GM18861 (cell line): ENCODE measurements around the gene TMEM37.

ENCODE experiments used
- ATAC-seq: cut with Tn5 transposase; IDR thresholded peaks from one replicate; pipeline ENCODE4 v1.9.1; 2021; ENCODE audit not compliant: unreplicated experiment

Gene TMEM37

GRCh38 chr2:119432851-119433522, 1.3 kb downstream of the TMEM37 start:
- ATAC-seq = no peak

- ATAC-seq = no peak
These were observed 2.1 kb downstream of the TMEM37 start for GRCh38 chr2:119433636-119434327.

DNA sequence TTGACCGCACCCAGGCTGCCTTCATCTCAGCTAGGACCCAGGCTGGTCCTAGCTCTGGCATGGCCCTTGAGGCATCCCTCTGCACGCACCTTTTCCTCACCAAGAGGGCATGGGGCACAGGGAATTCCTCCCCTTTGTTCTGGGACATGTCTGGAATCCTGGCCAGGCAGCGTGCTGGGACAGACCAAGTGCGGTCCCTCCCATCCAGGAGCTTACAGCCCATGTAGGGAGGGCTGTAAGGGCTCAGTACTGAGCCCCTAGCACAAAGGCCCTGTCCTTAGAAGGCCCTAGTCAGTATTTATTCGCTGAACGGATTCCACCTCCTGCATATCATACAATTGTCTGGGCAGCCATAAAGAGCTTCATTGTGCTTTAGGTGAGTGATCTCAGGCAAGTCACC, 3.0 kb downstream of the TMEM37 start:
- no peak for ATAC-seq

DNA sequence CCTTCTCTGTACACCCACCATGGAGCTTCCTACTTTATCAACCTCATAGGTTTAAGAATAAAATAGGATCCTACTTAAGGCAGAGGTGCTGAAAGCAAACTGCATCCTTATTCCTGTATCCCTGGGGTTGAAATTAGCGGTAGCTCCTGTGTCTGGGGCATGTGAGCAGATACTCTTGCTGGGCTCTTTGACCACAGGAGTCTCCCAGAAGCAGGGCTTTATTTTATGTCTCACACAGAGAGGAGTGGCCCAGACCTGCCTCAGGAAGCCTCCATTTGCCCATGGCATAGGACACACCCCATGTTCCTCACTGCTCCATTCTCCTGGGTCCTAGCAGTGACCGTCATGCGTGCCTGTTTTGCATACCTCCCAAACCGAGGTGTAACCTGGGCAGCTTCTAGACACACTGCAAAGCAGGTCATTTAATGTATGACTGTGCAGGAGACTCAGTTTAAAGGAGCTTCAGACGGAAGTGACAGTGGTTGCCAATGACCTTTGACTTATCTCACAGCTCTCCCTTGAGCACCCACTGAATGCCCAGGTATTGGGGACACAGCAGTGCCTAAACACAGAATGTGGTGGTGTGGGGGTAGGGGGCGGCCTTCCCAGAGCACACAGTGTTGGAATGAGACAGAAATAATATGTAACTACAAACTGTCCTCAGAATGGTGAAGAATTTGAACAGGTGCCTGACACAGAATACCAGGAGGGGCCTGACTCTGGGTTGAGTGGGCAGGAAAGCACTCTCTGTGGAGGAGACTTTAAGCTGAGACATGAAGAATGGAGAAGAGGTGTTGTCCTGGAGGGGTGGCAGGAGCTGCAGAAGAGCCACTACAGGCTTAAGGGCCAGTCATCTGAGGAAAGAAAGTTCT, 3.7 kb downstream of the TMEM37 start:
- no peak for ATAC-seq

DNA sequence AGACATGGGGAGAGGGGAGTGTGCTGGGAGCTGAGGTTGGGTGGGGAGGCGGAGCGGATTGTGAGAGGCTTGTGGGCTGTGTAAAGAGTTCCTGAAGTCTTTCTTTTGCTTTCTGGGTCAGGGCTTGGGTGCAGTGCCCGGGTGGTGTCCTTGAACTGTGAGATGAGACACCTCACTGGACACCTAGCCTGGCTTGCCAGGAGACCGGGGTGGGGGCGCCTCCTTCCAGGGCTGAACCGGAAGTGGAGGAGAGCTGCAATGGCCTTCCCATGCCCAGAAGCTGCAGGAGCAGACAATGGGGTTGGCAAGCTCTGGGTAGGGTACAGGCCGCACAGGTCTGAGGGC, 4.3 kb downstream of the TMEM37 start:
- no peak for ATAC-seq

DNA sequence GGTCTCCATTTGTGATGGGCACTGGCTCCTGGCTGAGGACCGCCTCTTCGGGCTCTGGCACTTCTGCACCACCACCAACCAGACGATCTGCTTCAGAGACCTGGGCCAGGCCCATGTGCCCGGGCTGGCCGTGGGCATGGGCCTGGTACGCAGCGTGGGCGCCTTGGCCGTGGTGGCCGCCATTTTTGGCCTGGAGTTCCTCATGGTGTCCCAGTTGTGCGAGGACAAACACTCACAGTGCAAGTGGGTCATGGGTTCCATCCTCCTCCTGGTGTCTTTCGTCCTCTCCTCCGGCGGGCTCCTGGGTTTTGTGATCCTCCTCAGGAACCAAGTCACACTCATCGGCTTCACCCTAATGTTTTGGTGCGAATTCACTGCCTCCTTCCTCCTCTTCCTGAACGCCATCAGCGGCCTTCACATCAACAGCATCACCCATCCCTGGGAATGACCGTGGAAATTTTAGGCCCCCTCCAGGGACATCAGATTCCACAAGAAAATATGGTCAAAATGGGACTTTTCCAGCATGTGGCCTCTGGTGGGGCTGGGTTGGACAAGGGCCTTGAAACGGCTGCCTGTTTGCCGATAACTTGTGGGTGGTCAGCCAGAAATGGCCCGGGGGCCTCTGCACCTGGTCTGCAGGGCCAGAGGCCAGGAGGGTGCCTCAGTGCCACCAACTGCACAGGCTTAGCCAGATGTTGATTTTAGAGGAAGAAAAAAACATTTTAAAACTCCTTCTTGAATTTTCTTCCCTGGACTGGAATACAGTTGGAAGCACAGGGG, 5.5 kb downstream of the TMEM37 start:
- no peak for ATAC-seq

DNA sequence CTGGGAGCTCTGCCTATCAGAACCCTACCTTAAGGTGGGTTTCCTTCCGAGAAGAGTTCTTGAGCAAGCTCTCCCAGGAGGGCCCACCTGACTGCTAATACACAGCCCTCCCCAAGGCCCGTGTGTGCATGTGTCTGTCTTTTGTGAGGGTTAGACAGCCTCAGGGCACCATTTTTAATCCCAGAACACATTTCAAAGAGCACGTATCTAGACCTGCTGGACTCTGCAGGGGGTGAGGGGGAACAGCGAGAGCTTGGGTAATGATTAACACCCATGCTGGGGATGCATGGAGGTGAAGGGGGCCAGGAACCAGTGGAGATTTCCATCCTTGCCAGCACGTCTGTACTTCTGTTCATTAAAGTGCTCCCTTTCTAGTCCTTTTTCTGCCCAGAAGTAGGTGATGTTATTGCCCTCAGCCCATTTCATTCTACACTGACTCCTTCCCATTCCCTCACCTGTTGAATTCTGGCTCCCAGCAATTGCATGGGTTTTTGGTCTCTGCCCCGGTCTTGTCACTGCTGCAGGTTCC, 6.5 kb downstream of the TMEM37 start:
- no peak for ATAC-seq

DNA sequence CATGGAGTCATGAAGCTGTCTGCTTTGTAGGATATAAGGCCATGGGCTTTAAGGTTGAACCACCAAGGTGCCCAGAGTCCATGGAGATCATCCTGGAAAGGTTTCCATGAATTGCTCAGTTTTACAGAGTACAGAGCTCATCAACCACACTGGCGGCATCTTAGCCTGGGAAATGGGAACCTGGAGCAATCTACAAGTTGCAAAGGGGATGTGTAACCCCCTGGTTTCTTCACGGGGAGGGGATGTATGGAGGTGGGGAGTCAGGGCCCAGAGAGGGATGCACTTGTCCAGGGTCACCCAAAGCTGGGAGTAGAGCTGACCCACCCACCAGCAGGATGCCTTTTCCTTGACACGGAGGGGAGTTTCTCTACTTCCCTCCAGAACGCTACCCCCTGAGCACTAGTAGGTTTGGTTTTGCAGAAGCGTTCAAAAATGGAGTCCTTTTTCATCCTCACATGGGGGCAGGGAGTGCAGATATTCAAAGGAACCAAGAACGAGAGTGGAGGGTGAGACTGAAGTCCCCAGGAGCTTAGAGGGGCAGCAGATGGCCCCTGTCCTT, 7.2 kb downstream of the TMEM37 start:
- no peak for ATAC-seq

GRCh38 chr2:119439574-119440500, 8.2 kb downstream of the TMEM37 start:
- no peak for ATAC-seq

DNA sequence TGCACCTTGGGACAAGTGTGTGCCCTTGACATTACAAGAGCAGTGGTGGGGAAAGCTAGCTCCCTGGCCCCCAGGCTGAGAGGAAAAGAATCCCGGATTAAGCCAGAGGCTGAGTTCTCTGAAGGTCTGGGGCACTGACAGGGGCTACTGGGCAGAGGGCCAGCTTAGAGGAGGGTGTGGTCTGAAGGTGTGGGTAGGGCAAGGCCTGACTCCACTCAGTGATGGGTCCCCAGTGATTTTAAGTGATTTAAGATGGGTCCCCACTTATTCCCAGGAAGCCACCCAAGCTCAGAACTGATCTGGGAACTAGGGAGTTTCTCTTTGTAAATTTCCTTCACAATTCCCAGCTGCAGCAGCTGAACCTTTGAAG, 8.8 kb downstream of the TMEM37 start:
- no peak for ATAC-seq

DNA sequence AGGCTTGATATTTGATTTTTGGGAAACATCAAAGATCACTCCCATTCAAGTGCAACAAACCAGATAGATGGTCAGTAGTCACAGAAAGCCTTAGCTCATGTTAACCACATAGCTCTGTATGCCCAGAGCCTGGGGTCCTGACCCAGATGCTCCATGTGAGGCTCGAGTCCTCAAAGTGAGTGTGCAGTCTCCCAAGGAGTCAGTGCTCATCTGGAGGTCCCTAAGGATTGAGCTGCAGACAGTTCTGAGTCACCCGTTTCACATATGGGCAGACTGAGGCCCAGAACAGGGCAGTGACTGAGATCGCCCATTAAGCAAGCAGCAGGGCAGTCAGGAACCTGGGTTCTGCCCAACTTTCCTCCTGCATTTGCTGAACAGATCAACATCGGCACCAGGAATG, 9.2 kb downstream of the TMEM37 start:
- ATAC-seq = no peak

DNA sequence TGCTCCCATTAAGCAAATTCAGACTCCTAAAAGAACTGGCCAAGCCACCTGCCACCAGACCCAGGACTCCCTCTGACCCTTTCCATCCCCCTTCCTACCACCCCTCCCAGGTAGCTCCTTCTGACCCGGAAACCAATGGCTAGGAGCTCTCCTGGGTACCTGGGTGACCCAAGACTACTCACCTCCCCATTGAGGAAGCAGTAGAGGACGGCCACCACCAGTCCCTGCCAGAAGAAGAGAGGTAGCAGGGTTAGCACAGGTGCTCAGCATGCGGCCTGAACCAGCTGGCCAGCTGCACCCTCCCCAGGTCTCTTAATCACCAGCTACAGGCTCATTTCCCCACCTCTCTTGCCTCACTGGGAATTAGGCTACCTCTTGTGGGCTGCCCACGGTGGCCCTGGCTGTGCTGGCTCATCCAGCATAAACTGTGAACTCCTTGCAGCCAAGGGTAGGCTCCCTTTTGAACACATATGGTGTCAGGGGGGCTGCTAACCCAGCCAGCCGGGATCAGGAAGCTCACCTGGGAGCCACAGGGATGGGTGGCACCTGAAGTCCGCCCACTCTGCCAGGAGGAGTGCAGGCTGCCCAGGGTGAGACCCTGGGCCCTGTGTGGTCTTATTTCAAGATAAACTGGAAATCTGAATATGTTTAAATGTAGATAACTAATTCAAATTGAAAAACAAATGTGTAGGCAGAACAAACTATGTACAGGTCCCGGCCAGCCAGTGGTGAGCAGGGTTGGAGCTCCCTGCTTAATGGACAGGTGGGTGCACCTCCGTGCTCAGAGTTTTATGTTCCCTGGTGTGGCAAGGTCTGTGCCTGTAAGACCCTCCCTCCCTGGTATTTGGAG, 9.9 kb downstream of the TMEM37 start:
- no peak for ATAC-seq

- ATAC-seq = no peak
These were observed 10.6 kb downstream of the TMEM37 start for GRCh38 chr2:119442226-119442619.

DNA sequence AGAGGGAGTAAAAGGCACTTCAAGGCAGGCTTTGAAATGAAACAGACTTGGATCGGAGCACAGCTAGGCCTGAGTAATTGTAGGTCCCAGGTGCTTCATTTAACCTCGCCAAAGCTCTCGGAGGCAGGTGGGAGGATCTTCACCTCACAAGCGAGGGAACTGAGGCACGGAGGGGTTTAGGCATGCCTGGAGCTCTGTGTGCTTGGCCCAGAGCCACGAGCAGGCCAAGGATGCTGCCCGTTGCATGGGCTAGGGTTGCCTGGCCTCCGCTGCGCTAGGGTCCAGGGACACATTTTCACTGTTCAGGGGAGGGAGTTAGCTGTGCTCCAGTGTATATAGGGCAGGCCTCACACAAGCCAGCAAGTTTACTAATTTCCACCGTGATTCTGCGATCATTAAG, 11.2 kb downstream of the TMEM37 start:
- ATAC-seq = no peak

GRCh38 chr2:119446037-119446436, 14.4 kb downstream of the TMEM37 start:
- ATAC-seq = no peak

DNA sequence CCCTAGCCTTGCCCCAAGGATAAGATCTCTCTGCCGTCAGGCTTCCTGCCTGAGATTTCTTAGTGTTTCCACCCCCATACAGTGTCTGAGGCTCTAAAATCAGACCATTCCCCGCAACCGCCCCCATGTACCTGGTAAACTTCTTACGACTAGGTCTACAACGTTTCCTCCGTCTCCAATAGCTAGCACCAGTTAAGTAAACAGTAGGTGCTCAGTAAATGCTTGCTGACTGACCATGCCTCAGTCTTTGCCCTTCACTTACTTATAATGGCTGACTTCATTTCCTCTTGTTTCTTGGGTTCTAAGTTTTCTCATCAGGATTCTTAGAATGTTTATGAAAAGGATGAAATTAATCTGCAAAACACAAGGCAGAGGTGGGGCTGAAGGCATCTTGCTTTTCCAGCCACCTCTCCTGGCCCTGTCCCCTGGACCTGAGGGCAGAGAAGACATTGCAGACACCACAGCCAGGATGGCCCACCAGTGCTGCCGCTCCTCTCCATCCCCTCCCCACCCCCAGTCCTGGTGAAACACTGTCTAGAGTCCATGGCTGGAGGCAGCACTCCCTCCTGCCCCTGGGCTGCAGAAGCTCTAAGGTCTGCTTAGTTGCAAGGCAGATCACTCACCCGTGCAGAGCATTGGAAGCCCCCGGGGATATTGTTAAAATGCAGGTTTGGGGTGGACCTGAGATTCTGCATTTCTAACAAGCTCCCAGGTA, 16.9 kb downstream of the TMEM37 start:
- no peak for ATAC-seq

DNA sequence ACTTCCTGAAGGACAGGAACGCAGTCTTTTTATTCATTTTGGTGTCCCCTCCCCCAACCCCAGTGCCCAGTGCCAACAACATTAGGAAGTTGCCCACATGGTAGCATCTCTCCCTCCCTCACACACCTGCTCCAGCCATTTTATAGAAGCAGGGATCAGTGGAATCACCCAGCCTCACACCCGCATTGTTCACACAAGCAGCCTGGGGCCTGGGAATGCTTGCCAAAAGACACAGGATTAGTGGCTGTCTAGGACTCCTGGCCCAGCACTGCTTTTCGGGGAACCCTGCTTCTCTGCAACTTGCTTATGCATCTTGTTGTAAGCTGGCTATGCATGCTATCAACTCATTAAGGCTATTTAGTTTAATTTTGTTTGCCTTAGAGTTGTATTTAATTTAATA, 17.9 kb downstream of the TMEM37 start:
- no peak for ATAC-seq
